Stimulated activated CD8-positive, alpha-beta memory T cell treated with anti-CD3 and anti-CD28 coated beads, Interleukin-4, amount 100 ng/mL, for 1 hour (primary cell): ENCODE data around the gene TBKBP1.
"Not testable (repeated sequence)": the region's sequence is repeated elsewhere in the genome, so short reads cannot be mapped to it uniquely, and the experiment has no call there.

ENCODE experiments used
- DNase-seq, 2 donors: peaks; one replicate each; pipeline ENCODE4 v3.0.0-alpha.2; 2020; ENCODE audit warnings: low read depth in 2 of 2, low spot score in 1 of 2

Gene TBKBP1

DNA sequence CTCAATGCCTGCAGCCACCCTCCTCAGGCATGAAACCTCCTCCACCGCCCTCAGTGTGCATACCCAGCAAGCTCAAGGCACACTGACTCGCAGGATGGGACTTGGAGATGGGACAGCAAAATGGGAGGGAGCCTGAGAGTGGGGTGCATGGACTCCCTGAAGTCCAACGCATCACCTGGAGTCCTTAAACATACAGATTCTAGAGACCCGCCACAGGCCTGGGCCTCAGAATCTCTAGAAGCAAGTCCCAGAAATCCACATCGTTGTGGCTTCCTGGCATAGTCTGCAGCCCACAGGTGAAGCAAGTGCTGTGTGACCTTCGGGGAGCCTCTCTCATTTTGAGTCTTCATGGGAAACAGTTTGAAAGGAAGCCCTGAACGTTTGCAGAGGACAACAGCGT, 35.5 kb downstream of the TBKBP1 start:
- no peak for DNase-seq

- DNase-seq, result no peak
Measured at GRCh38 chr17:47730681-47731080, 36.7 kb downstream of the TBKBP1 start.

- no peak for DNase-seq
Measured at GRCh38 chr17:47731396-47731795, 37.4 kb downstream of the TBKBP1 start.

- DNase-seq, result no peak
Measured at GRCh38 chr17:47732399-47733046, 38.6 kb downstream of the TBKBP1 start.

DNA sequence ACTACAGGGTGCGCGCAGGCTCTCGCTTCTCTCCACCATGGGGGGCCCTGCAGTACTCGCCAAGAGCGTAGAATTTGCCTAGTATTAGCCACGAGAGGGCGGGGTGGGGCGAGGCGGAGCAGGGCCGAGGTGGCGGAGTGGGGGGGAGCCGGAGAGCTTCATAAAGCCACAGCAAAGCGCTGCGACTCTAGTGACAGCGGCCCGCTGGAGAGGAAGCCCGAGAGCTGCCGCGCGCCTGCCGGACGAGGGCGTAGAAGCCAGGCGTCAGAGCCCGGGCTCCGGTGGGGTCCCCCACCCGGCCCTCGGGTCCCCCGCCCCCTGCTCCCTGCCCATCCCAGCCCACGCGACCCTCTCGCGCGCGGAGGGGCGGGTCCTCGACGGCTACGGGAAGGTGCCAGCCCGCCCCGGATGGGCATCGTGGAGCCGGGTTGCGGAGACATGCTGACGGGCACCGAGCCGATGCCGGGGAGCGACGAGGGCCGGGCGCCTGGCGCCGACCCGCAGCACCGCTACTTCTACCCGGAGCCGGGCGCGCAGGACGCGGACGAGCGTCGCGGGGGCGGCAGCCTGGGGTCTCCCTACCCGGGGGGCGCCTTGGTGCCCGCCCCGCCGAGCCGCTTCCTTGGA, 39.2 kb downstream of the TBKBP1 start, which contains the start of gene TBX21:
TBX21 (plus strand) TSS at position 190 of the 627 bp plus-strand sequence; CDS start at position 409, 219 bp downstream.
- peak; percentile 82 to 85 for DNase-seq

GRCh38 chr17:47733674-47734410, 39.9 kb downstream of the TBKBP1 start:
- no peak for DNase-seq

DNA sequence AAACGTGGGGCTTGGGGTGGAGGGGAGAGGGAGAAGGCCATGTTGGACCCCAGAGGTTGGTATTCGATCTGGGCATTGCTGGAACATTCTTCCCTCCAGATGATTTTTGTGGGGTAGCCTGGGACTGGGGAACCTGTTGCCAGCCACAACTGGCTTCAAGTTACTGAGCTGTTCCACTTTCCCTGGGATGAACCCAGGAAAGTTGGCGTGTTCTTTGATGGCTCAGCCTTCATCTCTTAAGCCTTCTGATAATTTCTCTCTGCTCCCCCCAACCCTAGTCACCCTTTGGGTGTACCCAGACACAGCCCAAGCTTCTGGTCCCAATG, 41.1 kb downstream of the TBKBP1 start:
- DNase-seq, result no peak

DNA sequence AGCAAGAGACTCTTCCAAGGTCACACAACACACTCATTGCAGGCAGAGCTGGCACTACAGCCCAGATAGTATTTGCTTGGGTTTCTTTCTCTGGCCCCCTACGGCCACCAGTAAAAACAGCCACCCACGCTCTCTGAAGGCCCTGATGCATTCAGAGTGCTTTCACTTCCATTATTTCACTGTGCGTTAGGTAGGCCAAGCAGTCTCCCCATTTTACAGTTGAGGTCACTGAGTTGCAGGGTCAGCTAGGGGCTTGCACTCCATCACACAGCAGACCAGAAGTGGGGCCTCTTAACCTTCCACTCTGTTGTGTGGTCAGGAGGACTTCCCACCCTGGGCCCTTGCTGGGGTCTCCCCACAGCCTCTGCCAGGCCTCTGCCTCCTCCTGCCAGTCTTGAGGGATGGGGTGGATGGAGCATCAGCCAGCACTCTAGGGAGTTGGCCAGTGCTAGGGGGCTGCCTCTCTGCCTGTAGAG, 41.6 kb downstream of the TBKBP1 start:
- DNase-seq, result no peak

DNA sequence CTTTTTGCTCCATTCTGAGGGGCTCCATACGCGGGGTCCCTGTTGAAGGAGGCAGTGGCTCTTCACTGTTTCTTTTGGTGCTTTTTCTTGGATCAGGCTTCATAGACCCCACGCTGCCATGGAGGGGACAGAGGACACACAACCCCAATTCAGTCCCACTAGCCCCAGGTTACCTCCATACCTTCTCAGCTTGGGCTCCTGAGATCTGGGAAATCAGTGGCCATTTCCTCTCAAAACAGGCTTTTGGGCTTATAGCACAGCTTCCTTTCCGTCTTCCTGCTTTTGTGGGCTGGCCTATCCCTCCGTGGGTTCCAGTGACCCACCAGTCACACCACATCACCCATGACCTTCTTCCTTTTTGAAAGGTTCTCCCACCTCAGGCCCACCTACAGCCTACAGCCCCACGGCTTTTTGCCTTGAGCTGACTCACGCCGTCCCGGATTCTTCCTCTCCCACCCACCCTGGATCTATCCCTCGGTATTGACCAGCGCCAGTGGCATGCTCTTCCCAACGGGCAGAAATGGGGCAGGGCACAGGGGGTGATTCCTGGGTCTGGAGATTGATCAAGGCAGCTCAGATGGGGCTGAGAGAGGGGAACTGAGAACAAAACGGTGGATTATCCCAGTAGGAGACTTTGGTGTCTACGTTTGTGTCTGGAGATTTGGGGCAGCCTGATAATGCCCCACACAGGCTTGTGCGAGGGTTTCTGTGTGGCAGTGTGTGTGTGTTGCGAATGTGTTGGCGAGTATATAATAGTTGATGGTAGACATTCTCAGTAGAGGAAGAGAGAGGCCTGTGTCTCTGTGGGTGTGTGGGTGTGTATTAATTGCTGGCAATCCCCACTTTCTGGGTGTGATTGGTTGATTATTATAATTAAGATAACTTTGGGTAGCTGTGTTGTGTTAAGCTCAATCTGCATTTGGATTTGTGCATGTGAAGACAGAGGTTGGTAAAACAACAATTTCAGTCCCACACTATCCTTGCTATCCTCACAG, 42.8 kb downstream of the TBKBP1 start:
- no peak for DNase-seq

- no peak for DNase-seq
Measured at GRCh38 chr17:47738178-47738577, 44.2 kb downstream of the TBKBP1 start.

DNA sequence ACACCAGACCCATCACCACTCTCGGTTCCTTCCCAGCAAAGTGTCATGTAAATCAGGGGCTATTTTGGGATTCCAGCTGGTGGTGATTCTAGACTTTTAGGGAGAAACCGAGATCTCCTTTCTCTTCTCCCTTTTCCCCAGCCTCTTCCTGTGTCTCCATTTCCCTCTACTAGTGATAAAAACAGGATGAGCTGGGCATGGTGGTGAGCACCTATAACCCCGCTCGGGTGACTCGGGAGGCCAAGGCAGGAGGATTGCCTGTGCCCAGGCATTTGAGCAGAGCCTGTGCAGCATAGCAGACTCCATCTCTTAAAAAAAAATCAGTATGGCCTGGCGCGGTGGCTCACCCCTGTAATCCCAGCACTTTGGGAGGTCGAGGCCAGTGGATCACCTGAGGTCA, 45.2 kb downstream of the TBKBP1 start:
- no peak for DNase-seq

DNA sequence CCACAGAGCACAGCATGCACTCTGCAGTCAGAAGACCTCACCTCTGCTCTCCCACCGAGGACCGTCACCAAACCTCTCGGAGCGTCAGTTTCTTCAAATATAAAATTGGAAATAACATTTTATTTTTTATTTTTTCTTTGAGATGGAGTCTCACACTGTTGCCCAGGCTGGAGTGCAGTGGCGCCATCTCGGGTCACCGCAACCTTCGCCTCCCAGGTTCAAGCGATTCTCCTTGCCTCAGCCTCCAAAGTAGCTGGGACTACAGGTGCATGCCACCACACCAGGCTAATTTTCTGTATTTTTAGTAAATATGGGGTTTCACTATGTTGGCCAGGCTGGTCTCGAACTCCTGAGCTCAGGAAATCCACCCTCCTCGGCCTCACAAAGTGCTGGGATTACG, 46.0 kb downstream of the TBKBP1 start:
- DNase-seq, result not testable (repeated sequence)

GRCh38 chr17:47741109-47741792, 47.3 kb downstream of the TBKBP1 start:
- no peak for DNase-seq

DNA sequence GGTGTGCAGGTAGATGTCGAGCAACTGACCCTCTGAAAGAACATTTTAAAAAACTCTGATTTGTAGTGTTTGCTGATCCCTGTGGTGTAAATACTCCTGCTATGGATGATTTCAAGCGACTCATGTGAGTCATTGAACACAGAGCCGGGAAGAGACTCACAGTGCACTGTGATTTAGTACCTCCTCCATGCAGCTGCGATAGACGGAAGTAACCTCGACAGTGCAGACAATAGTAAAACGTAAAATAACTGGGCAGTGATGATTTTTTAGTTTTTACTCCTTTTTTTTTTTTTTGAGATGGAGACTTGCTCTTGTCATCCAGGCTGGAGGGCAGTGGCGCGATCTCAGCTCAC, 47.8 kb downstream of the TBKBP1 start:
- no peak for DNase-seq

- DNase-seq, result no peak
Measured at GRCh38 chr17:47742319-47743181, 48.6 kb downstream of the TBKBP1 start.

- DNase-seq, result no peak
Measured at GRCh38 chr17:47744168-47745036, 50.4 kb downstream of the TBKBP1 start.

DNA sequence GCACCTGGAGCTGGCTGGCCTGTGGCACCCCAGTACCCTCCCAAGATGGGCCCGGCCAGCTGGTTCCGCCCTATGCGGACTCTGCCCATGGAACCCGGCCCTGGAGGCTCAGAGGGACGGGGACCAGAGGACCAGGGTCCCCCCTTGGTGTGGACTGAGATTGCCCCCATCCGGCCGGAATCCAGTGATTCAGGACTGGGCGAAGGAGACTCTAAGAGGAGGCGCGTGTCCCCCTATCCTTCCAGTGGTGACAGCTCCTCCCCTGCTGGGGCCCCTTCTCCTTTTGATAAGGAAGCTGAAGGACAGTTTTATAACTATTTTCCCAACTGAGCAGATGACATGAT, 51.0 kb downstream of the TBKBP1 start:
- DNase-seq, result no peak

- DNase-seq, result no peak
Measured at GRCh38 chr17:47751471-47751870, 57.5 kb downstream of the TBKBP1 start.

DNA sequence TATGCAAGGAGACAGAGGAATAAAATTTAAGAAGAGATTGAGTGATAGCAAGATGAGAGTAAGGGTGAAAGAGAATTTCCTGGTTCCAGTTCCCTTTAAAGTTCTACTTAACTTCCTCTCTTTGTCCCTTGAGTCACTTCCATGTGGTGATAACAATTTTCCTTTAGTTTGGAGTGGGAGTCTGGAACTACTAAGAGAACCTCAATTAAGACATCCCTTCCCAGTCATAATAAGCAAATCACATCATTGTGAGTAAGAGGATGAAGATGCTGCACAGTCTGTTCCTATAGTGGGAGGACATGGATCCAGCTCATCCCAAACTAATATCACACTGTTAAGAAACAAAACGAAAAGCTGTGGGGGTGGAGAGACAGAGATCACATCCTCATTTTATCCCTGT, 63.4 kb downstream of the TBKBP1 start:
- no peak for DNase-seq
